HG03575 (cell line): ENCODE data around the gene SH3PXD2B.

ENCODE experiments used
- ATAC-seq: cut with Tn5 transposase; IDR thresholded peaks from one replicate; pipeline ENCODE4 v1.9.1; 2021; ENCODE audit not compliant: unreplicated experiment, insufficient number of reproducible peaks, low FRiP score; ENCODE audit errors: extremely low read depth

The SH3PXD2B gene

GRCh38 chr5:172424808-172425207 lies 29.5 kb downstream of the SH3PXD2B start:
- no peak for ATAC-seq

- no peak for ATAC-seq
Measured at GRCh38 chr5:172424111-172424490, 30.2 kb downstream of the SH3PXD2B start.

- no peak for ATAC-seq
Measured at GRCh38 chr5:172423379-172424110, 30.8 kb downstream of the SH3PXD2B start.

GRCh38 chr5:172422255-172422654 lies 32.1 kb downstream of the SH3PXD2B start:
- no peak for ATAC-seq

GRCh38 chr5:172421020-172421419 lies 33.3 kb downstream of the SH3PXD2B start:
- no peak for ATAC-seq

GRCh38 chr5:172420235-172420939 lies 33.9 kb downstream of the SH3PXD2B start:
- ATAC-seq: no peak

GRCh38 chr5:172418862-172419814 lies 35.2 kb downstream of the SH3PXD2B start:
- ATAC-seq: no peak

GRCh38 chr5:172417983-172418630 lies 36.2 kb downstream of the SH3PXD2B start:
- ATAC-seq: no peak

GRCh38 chr5:172417130-172417841 lies 37.0 kb downstream of the SH3PXD2B start:
- no peak for ATAC-seq

- ATAC-seq: no peak
Measured at GRCh38 chr5:172415362-172416275, 38.7 kb downstream of the SH3PXD2B start.

GRCh38 chr5:172414531-172415361 lies 39.6 kb downstream of the SH3PXD2B start:
- no peak for ATAC-seq

GRCh38 chr5:172413601-172414171 lies 40.6 kb downstream of the SH3PXD2B start:
- ATAC-seq: no peak

GRCh38 chr5:172412724-172413286 lies 41.5 kb downstream of the SH3PXD2B start:
- ATAC-seq: no peak

GRCh38 chr5:172411484-172412072 lies 42.7 kb downstream of the SH3PXD2B start:
- no peak for ATAC-seq

GRCh38 chr5:172410662-172411483 lies 43.5 kb downstream of the SH3PXD2B start:
- ATAC-seq: no peak
